HT1080 (cell line): ENCODE data around the gene ERBB4. TPM values are rescaled to one million over a fixed set of nuclear protein-coding genes. Genes with fewer than 3 reads are reported as not detected.
A peak's percentile ranks its signal among the peaks of the same experiment; 100 is the strongest.

Experiments
- DNase-seq: peaks from one replicate; pipeline ENCODE4 v3.0.0-alpha.2; 2015; ENCODE audit warnings: low read depth
- total RNA-seq: library from RNA; depleted of rRNA; stranded (reverse); fragments of >200 nt; shearing (Covaris generic); gene quantifications from 2 replicates; pipeline ENCODE4 v1.2.3, GENCODE V29; 2014

The ERBB4 gene
- total RNA-seq, 1 experiment from 2014 or later = 0.02 TPM

GRCh38 chr2:211836409-211836808 lies 702.2 kb downstream of the ERBB4 start:
- no peak for DNase-seq

GRCh38 chr2:211835695-211836094 lies 702.9 kb downstream of the ERBB4 start:
- no peak for DNase-seq

GRCh38 chr2:211833582-211834279 lies 704.9 kb downstream of the ERBB4 start:
- DNase-seq = no peak

DNA sequence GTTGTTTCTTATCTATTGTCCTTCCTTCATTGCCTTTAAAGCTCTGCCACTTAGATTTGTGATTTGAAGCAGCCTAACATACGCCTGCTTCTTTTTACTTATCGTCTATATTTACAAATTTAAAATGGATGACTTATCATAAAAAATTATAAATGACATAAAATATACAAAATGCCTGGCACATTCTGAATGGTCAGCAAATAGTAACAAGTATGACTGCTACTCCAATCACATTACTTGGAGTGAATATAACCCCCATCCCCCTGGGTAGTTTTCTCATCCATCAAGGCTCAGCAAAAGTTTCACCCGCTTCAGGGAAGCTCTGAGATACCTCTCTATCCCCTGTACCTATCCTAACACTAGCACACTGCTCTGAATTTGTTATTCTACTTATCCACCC lies 708.9 kb downstream of the ERBB4 start:
- DNase-seq = no peak

- no peak for DNase-seq
These were observed 714.6 kb downstream of the ERBB4 start for GRCh38 chr2:211823886-211824479.

DNA sequence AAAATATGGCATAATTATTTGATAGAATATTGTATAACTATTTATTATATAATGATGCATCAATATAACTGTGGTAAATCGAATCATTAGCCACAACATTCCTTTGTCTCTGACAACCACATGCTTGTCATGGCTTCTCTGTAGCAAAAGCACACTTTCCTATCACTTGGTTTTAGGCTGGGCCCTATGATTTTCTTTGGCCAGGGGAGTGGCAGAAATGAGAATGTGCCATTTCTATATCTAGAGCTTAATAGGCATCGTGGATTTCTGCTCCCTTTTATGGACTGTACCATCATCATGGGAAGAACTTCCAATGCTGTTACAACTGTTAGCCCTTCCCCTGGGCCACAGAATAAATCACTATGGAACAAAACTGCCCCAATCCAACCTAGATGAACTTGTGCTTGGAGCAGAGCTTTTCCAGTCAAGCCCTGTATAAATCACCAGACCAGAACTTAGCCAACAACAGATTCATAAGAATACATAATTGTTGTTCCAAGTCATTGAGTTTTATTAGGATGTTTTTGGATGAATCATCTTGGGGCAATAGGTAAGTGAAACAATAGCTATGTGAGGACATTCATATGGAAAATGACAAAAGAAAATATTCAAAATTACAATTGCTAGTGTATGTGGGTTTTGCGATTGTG lies 715.8 kb downstream of the ERBB4 start:
- no peak for DNase-seq

GRCh38 chr2:211816754-211817153 lies 721.8 kb downstream of the ERBB4 start:
- DNase-seq = no peak

- DNase-seq = no peak
These were observed 726.0 kb downstream of the ERBB4 start for GRCh38 chr2:211812587-211812986.

- DNase-seq = no peak
These were observed 735.9 kb downstream of the ERBB4 start for GRCh38 chr2:211802666-211803065.

DNA sequence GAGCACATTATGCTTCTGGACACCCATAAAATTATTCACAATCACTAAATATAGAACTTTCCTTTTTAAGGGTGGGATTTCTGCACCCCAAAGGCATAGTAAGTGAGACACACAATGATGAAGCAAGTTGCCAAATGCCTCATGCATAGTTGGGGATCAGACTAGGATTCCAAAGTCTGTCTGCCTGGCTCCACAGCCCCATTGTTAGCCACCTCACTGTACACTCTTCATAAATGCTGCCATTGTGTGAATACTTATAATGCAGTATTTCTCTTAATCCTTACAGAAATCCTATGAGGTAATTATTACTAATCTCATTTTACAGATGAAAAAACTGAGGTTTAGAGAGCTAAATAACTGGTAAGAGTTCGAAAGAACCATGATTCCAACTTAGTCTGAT lies 738.6 kb downstream of the ERBB4 start:
- no peak for DNase-seq

DNA sequence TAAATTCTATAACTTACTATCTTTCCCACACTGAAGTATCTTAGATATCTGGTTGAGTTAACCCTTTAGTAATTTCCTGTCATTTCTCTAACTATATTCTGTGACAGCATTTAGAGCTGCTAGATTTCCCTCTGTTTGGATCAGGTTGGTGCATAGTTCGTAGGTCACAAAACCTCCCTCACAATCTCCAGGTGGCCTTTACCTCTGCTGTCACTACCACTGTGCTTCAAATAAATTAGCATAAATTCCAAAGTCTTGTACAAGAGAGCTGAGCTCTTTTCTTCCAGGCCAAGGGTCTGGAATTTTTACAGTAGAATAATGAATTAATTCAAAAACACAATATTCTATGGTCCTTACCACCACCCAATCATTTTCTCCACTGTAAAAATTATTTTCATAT lies 739.7 kb downstream of the ERBB4 start:
- DNase-seq = no peak

DNA sequence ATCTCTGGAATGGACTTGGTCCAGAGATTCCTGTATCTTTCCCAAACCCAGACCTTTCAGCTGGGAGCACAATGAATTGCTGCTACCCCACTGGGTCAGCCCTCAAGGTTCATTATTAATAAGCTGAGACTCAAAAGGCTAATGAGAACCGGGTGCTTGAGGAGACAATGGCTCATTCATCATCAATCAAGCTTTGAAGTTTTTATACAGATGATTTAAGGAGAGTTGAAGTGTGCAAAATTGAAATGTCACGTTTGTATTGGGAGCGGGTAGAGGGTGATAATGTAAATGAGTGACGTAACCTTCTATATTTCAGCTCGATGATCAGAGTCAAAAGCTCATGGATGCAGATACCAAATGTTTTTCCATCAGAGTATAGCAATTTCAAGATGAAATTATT lies 744.9 kb downstream of the ERBB4 start:
- DNase-seq = no peak

- no peak for DNase-seq
These were observed 748.6 kb downstream of the ERBB4 start for GRCh38 chr2:211789982-211790381.

- DNase-seq = no peak
These were observed 771.9 kb downstream of the ERBB4 start for GRCh38 chr2:211766689-211767088.

DNA sequence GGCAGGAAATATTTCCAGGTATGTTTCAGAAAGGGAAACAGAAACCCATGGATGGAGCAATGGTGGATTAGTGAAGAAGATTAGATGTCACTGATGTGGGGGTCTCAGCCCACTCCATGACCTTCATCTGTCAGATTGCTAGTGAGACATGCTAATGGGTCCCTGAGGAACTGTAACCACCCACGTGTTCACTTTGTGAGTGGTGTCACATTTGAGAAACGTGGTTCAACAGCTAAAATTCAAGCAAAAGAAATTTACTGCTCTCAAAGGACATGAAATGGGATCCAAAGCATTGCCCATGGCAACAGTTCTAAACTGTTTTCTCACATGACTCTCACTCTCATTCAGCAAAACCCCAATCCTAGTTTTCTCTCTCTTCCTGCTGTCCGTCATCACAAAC lies 776.1 kb downstream of the ERBB4 start:
- DNase-seq = no peak

DNA sequence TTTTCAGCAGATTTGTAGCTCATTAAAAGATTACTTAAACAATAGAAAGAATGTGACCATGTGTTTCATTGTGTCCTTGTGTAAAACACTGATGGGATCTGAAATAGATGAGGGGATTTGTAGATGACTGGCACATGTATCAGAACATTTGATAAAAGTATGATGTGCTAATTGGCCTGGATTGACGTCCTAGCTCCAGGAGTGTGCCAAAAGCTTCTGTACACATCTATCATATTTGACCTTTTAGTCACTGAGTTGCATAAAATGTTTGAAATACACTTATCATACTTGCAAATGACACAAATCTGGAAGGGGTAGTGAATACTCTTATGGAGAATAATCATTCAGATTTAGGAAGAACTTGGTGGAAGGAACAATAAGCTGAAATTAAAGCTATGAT lies 778.5 kb downstream of the ERBB4 start:
- no peak for DNase-seq

GRCh38 chr2:211756266-211756665 lies 782.3 kb downstream of the ERBB4 start:
- no peak for DNase-seq

- DNase-seq = no peak
These were observed 783.4 kb downstream of the ERBB4 start for GRCh38 chr2:211755187-211755586.

DNA sequence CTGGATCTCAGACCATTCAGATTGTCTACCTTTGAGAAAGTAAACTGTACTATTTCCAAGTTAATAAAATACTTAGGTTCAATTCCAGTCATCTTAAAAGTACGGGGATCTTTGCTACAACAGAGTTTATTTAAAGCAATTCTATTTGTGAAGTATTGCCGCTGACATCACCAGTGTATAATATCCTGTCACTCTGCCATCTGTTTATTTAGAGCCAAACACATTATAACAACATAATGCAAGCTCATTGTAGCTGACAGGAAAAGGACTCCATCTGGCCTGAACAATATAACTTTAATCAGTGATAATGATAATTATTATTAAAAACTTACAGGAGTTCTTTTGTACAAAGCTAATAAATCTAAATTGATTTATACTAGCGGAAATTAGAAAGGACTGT lies 786.8 kb downstream of the ERBB4 start:
- no peak for DNase-seq

DNA sequence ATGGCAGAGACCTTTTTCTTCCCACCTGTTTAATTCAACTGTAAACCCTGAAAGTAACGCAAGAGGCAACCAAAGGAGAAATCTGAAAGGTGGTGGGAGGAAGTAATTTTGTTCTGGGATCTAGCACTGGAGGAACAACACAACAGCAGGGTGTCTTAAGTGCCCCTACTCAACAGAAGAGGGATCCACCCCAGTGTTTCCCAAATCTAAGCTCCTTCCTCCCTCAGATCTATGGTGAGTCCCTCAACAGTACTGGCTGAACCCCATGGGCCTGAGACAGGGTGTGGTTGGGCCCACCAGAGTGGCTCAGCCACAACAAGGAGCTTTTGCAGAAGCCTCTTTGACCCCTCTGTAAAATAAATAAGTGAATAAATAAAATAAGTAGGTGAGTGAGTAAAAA lies 790.3 kb downstream of the ERBB4 start:
- DNase-seq = no peak

DNA sequence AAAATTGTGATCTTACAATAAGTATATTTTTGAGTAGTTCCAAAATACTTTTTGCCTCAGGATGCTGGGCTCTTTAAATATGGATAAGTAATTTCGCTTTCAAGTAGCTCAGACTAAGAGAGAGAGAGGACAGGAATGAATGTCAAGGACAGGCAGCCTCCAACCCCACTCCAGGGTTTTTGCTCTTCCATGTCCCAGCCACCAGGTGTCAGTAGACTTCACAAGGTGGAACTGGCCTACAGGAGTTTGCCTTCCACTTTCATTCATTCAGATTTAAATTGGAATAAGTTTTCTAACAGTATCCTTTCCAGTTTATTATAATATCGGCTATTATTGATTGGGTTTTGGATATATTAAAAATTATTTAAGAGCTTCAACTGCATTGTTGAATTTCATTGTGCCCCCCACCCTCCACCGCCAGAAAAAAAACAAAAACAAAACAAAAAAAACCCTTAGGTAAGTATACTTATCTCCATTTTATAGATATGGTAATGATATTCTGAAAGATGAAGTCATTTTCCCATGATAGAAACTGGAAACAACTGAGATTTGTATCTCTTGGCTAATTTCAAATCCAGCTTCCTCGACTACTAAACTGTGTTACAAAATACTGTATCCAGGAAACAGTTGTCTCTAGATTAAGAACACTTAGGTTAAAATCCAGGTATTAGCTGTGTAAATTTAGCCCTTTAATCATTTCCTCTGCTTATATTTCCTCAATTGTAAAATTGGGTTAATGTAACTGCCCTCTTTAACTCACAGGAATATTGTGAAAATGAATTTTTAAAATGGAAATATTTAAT lies 793.1 kb downstream of the ERBB4 start:
- peak; percentile 66 for DNase-seq

DNA sequence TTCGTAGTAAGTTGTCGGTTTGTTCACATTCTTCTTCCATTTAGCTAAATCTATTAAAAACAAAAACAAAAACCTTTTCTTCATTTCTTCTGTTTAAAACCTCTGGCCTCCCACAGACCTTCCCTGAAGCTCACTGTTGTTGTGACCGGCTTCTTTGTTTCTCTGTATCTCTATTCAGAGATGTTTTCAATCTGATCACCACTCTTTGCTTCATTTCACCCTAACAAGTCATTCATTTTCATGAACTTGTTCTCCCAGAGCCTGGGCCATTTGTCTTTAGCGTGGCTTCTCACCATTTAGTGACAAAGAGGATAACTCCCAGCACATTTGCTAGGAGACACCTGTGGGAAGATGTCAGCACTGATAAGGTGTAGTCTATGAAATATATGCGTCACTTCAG lies 794.2 kb downstream of the ERBB4 start:
- DNase-seq = no peak
